HL-60 (cell line): ENCODE data around the gene CCDC40.
"Not testable (repeated sequence)": the region's sequence is repeated elsewhere in the genome, so short reads cannot be mapped to it uniquely, and the experiment has no call there.

ENCODE experiments used
- DNase-seq, 2 experiments: peaks; one replicate each; pipeline ENCODE4 v3.0.0-alpha.2; 2010 to 2020; ENCODE audit warnings: low read depth in 1 of 2, low spot score in 1 of 2
- H3K27ac ChIP-seq: fragments of 250-450 bp; sonication (Bioruptor Pico); replicated peaks from 2 replicates; pipeline ENCODE4 v1.5.1; 2020; ENCODE audit warnings: mild to moderate bottlenecking, moderate library complexity
- H3K27me3 ChIP-seq: fragments of 250-450 bp; sonication (Bioruptor Pico); 2 replicates; pipeline ENCODE4 v1.5.1; 2021; ENCODE audit warnings: mild to moderate bottlenecking, moderate library complexity; ENCODE audit not compliant: insufficient read depth, poor library complexity, severe bottlenecking
- H3K4me3 ChIP-seq: replicated peaks from 2 replicates; pipeline ENCODE4 v1.5.1; 2011; ENCODE audit warnings: mild to moderate bottlenecking, control low read depth, low read length; ENCODE audit not compliant: insufficient read depth
- CTCF ChIP-seq: IDR thresholded peaks from one replicate; pipeline ENCODE4 v1.5.1; 2011; ENCODE audit warnings: low read length, control low read depth, inconsistent platforms; ENCODE audit not compliant: insufficient read depth
- GABPA ChIP-seq: IDR thresholded peaks from 2 replicates; pipeline ENCODE4 v1.6.1; 2012; ENCODE audit warnings: low read depth
- POLR2AphosphoS5 ChIP-seq: IDR thresholded peaks from 2 replicates; pipeline ENCODE4 v1.6.1; 2012; ENCODE audit warnings: low read depth
- REST ChIP-seq: IDR thresholded peaks from 2 replicates; pipeline ENCODE4 v1.6.1; 2012; ENCODE audit warnings: low read depth; ENCODE audit not compliant: insufficient replicate concordance
- SPI1 ChIP-seq: IDR thresholded peaks from 2 replicates; pipeline ENCODE4 v1.6.1; 2012; ENCODE audit warnings: low read depth, mild to moderate bottlenecking, borderline replicate concordance

CCDC40 gene

GRCh38 chr17:80036715-80037477 lies 454 bp downstream of the CCDC40 start:
- Histone ChIP-seq H3K27me3 (peaks cover 39% of the 10 kb centered on the region), H3K27ac (no peak overlapping the region)

GRCh38 chr17:80043963-80044362 lies 7.5 kb downstream of the CCDC40 start:
- DNase-seq, result no peak
- no peak overlapping the region for H3K27ac ChIP-seq
- no peaks in the 10 kb centered on the region for H3K27me3 ChIP-seq
- H3K4me3 ChIP-seq, result no peak overlapping the region
- TF ChIP-seq POLR2AphosphoS5 (no peak), GABPA (no peak), SPI1 (no peak), REST (no peak), CTCF (no peak)

More at GRCh38 chr17:80036715-80037477, 454 bp downstream of the CCDC40 start:
- TF ChIP-seq REST (no peak), GABPA (no peak), POLR2AphosphoS5 (no peak), CTCF (no peak), SPI1 (no peak)
- no peak for DNase-seq
- peak overlapping the region; percentile 45 for H3K4me3 ChIP-seq

- H3K27me3 ChIP-seq, result no peaks in the 10 kb centered on the region
- TF ChIP-seq GABPA (no peak), SPI1 (no peak), REST (no peak), CTCF (no peak), POLR2AphosphoS5 (no peak)
- DNase-seq, result no peak
- no peak overlapping the region for H3K27ac ChIP-seq
- H3K4me3 ChIP-seq, result no peak overlapping the region
These were observed 9.3 kb downstream of the CCDC40 start for GRCh38 chr17:80045703-80046102.

- DNase-seq, H3K27ac ChIP-seq, H3K27me3 ChIP-seq, H3K4me3 ChIP-seq: not testable (repeated sequence)
These were observed 10.3 kb downstream of the CCDC40 start for GRCh38 chr17:80046709-80047108.
